Bronchial epithelial cell (primary cell): ENCODE results near the gene TLCD5. TPM values are rescaled to one million over a fixed set of nuclear protein-coding genes. Genes with fewer than 3 reads are reported as not detected.

Experiments
- DNase-seq: peaks from one replicate; pipeline ENCODE4 v3.0.0-alpha.2; 2010; ENCODE audit warnings: low read depth
- FAIRE-seq: peaks from 2 replicates; lab custom pipeline; 2011; peaks lifted over from hg19 to GRCh38; lab: Jason Lieb, UNC
- H3K27me3 ChIP-seq: 2 replicates; pipeline ENCODE4 v1.5.1; 2011; ENCODE audit warnings: low read length; ENCODE audit not compliant: control insufficient read depth, insufficient read depth
- H3K36me3 ChIP-seq: 2 replicates; pipeline ENCODE4 v1.5.1; 2011; ENCODE audit warnings: low read length; ENCODE audit not compliant: control insufficient read depth, insufficient read depth
- H3K4me3 ChIP-seq: 2 replicates; pipeline ENCODE4 v1.5.1; 2011; ENCODE audit warnings: mild to moderate bottlenecking, low read depth, low read length, control low read depth
- total RNA-seq: library from RNA; depleted of rRNA; stranded (reverse); fragments of >200 nt; gene quantifications from 2 replicates; pipeline ENCODE4 v1.2.1, GENCODE V29; 2014
- TF ChIP-seq, protein P1 (sequence below): IDR thresholded peaks from 2 replicates; pipeline ENCODE4 v1.5.1; 2011; ENCODE audit warnings: mild to moderate bottlenecking, moderate library complexity, low read length, control low read depth, inconsistent platforms; ENCODE audit not compliant: insufficient read depth, severe bottlenecking

Gene TLCD5
- total RNA-seq, 1 donor from 2014 or later = 1.8 TPM

DNA sequence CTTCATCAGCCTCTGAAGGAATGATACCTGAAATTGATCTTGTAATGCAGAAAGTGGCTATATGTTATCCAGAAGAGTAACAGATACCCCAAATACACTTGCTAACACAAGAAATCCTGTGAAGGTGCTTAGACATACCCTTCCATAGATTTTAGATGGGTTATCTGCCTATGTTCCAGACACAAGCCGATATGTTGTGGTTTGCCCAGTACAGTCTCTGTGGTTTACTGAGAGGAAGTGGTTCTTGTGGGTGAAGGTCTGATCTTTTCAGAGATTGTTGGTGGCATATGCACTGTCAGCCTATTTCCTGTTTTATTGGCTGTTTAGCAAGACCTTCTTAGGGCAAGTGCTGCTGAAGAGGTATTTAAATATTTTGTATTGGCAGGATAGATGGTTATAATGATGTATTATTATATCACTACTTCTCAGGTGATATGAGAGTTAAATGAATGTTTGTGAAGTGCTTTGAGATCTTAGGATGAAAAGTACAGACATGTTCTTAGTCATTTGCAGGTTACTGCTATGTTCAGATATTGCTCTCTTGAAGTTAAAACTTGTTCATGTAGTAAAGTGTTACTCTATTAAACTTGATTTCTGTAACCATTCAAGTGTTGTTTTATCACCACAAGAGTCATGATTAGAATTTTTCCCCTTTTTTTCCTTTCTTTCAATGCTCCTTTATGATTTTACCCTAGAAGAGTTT, 19.4 kb downstream of the TLCD5 start:
- no peak for FAIRE-seq
- H3K27me3 ChIP-seq = no peaks in the 10 kb centered on the region
- H3K4me3 ChIP-seq = no peak overlapping the region
- TF ChIP-seq, protein P1, sequence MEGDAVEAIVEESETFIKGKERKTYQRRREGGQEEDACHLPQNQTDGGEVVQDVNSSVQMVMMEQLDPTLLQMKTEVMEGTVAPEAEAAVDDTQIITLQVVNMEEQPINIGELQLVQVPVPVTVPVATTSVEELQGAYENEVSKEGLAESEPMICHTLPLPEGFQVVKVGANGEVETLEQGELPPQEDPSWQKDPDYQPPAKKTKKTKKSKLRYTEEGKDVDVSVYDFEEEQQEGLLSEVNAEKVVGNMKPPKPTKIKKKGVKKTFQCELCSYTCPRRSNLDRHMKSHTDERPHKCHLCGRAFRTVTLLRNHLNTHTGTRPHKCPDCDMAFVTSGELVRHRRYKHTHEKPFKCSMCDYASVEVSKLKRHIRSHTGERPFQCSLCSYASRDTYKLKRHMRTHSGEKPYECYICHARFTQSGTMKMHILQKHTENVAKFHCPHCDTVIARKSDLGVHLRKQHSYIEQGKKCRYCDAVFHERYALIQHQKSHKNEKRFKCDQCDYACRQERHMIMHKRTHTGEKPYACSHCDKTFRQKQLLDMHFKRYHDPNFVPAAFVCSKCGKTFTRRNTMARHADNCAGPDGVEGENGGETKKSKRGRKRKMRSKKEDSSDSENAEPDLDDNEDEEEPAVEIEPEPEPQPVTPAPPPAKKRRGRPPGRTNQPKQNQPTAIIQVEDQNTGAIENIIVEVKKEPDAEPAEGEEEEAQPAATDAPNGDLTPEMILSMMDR = no peak
- peak; percentile 73 for DNase-seq
- H3K36me3 ChIP-seq = no peaks in the 10 kb centered on the region

DNA sequence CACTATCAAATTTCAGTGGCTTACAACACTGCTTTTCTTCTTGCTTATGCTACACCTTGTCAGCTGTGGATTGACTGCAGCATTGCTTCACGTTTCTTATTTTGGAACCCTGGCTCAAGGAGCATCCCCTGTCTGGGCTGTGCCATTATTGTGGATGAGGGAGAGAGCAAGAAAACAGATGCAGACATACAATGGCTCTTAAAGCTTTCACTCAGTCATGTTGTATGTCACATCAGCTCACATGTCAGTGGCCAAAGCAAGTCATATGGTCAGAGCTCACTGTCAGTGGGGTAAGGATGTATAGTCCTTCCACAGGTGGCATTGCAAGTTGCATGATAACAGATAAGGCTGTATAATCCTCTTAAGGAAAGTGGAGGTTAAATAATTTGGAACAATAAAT, 21.1 kb downstream of the TLCD5 start:
- DNase-seq (no peak), FAIRE-seq (no peak)
- H3K4me3 ChIP-seq = no peak overlapping the region
- TF ChIP-seq, protein P1 = no peak
- H3K36me3 ChIP-seq = no peaks in the 10 kb centered on the region
- H3K27me3 ChIP-seq = no peaks in the 10 kb centered on the region

DNA sequence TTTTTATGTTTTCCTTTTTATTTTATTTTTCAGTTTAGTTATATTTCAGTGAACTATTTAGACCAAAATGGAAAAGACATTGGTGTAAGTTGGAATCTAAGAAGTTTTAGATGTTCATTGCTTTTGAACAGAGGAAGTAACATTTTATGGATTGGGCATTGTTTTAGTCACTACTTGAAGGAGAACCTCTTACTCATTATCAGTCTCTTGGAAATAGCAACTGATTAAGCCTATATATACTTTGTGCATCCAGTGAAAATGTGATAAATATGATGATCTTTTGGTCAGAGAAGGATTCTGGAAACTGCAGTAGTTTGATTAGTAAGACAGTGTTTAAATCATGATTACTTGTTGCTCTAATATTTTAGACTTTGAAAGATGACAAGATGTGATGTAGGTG, 25.5 kb downstream of the TLCD5 start:
- no peak overlapping the region for H3K4me3 ChIP-seq
- no peak for FAIRE-seq
- DNase-seq = no peak
- TF ChIP-seq, protein P1 = no peak
- H3K36me3 ChIP-seq = no peaks in the 10 kb centered on the region
- no peaks in the 10 kb centered on the region for H3K27me3 ChIP-seq

DNA sequence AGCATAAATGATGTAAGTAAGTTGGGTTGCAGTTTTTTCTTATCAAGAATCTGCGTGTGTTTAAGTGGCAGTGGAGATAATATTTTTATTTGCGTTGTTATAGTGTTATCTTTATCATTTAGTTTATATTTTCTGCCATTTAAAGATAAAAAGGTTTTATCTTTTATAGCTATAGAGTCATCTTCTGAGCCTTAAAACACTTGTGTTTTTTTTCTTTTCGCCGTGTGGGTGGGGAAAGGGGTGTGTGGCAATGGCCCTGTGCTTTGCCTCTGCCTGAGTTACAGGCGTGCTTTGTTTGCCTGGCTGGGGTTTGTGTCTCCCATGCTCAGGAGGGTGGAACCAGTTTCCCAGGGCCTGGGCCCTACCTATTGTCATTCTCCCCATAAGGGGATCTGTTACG, 27.3 kb downstream of the TLCD5 start:
- H3K36me3 ChIP-seq = no peaks in the 10 kb centered on the region
- no peaks in the 10 kb centered on the region for H3K27me3 ChIP-seq
- DNase-seq (no peak), FAIRE-seq (no peak)
- TF ChIP-seq, protein P1 = no peak
- H3K4me3 ChIP-seq = no peak overlapping the region

DNA sequence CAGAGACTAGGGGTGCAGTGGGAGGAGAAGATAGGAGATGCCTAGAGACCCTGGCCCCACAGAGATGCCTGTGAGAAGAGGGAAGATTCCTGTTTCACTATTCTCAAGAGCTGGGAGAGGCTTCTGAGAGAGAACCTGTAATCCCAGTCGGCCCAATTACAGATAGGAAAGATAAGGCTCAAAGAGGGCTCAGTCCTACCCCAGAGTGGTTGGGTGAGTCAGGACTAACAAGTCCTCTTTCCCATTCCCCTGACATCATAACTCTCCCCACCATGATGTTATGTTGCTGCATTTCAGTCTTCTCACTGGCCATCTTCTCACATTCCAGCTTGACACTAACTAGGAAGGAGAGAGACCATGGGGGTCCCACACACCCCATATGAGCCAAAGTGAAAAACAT, 29.0 kb downstream of the TLCD5 start:
- TF ChIP-seq, protein P1 = no peak
- no peaks in the 10 kb centered on the region for H3K27me3 ChIP-seq

DNA sequence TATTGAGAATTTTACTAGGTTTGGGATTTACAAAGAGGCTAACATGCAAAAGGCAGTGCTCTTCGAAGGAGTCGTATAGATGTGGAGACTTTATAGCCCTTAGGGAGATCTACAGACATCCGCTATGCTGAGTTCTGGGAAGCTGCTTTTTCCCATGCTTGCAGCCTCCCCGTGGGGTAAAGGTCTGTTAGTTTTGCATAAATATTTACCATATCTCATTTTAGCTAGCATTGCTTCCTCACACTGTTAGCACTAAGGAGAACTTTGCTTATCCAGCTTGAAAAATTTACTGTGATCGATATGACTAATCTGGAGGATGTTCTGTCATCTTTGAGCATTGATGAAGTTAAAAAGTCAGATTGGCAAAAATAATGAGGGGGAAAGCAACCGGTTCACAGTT, 29.7 kb downstream of the TLCD5 start:
- FAIRE-seq = no peak
- DNase-seq = no peak

More for the DNA sequence above, 29.0 kb downstream of the TLCD5 start:
- FAIRE-seq (peak; percentile 28), DNase-seq (no peak)
- Histone ChIP-seq H3K4me3 (no peak overlapping the region), H3K36me3 (no peaks in the 10 kb centered on the region)

More for the DNA sequence above, 29.7 kb downstream of the TLCD5 start:
- TF ChIP-seq, protein P1 = no peak
- Histone ChIP-seq H3K4me3 (no peak overlapping the region), H3K27me3 (no peaks in the 10 kb centered on the region), H3K36me3 (no peaks in the 10 kb centered on the region)
